IMR-90 (cell line): ENCODE data around the gene APIP. TPM values are rescaled to one million over a fixed set of nuclear protein-coding genes. Genes with fewer than 3 reads are reported as not detected.
A peak's percentile ranks its signal among the peaks of the same experiment; 100 is the strongest.

ENCODE experiments used
- ATAC-seq: fragments of 200-7000 bp; cut with Tn5 transposase; 2 replicates; pipeline ENCODE4 v1.9.1; 2020; ENCODE audit warnings: low read depth, mild to moderate bottlenecking, moderate library complexity
- BruUV-seq: library from RNA; stranded (reverse); fragments of 400-500 nt; replicated peaks from 2 replicates; lab custom pipeline; 2021; lab: Mats Ljungman, UMichigan
- CTCF ChIA-PET: fragments of 300-600 bp; formaldehyde crosslinking; extraction: SDS; loops from one replicate; lab custom pipeline; 2021; ENCODE audit warnings: antibody characterized with exemption; lab: Yijun Ruan, JAX
- POLR2A ChIA-PET: fragments of 300-600 bp; sonication (Branson Sonifier 250); formaldehyde crosslinking; loops from one replicate; lab custom pipeline; 2022; ENCODE audit warnings: antibody characterized with exemption; ENCODE audit not compliant: unreplicated experiment; lab: Charles Lee
- DNase-seq: peaks from one replicate; pipeline ENCODE4 v3.0.0; 2013
- H2AFZ ChIP-seq: replicated peaks from 2 replicates; pipeline ENCODE3; 2013; ENCODE audit warnings: low read length, mild to moderate bottlenecking; ENCODE audit not compliant: poor library complexity
- H2AK5ac ChIP-seq: 2 replicates; pipeline ENCODE4 v1.6.1; 2013; ENCODE audit warnings: low read depth, low read length, inconsistent platforms
- H2AK9ac ChIP-seq: replicated peaks from 2 replicates; pipeline ENCODE3; 2013; ENCODE audit warnings: mild to moderate bottlenecking, low read depth, low read length, moderate library complexity; ENCODE audit not compliant: poor library complexity
- H2BK120ac ChIP-seq: 2 replicates; pipeline ENCODE4 v1.6.1; 2013; ENCODE audit warnings: low read depth, low read length, inconsistent platforms
- H2BK15ac ChIP-seq: 3 replicates; pipeline ENCODE4 v1.6.1; 2013; ENCODE audit warnings: low read depth, low read length, inconsistent platforms
- H2BK20ac ChIP-seq: 2 replicates; pipeline ENCODE4 v1.6.1; 2013; ENCODE audit warnings: low read depth, mild to moderate bottlenecking, inconsistent platforms, low read length, moderate library complexity
- H2BK5ac ChIP-seq: 2 replicates; pipeline ENCODE4 v1.6.1; 2013; ENCODE audit warnings: mild to moderate bottlenecking, low read depth, low read length, inconsistent platforms; ENCODE audit not compliant: poor library complexity, severe bottlenecking
- H3K14ac ChIP-seq: replicated peaks from 2 replicates; pipeline ENCODE4 v1.6.1; 2013; ENCODE audit warnings: low read depth, low read length, inconsistent platforms
- H3K18ac ChIP-seq: 2 replicates; pipeline ENCODE4 v1.6.1; 2013; ENCODE audit warnings: low read depth, low read length, control low read depth
- H3K23ac ChIP-seq: 2 replicates; pipeline ENCODE4 v1.6.1; 2013; ENCODE audit warnings: low read depth, low read length, inconsistent platforms
- H3K27ac ChIP-seq: 2 replicates; pipeline ENCODE4 v1.5.1; 2013; ENCODE audit warnings: mild to moderate bottlenecking, control low read depth, low read length; ENCODE audit not compliant: insufficient read depth
- H3K27me3 ChIP-seq: 2 replicates; pipeline ENCODE4 v1.6.1; 2013; ENCODE audit warnings: low read length; ENCODE audit not compliant: control insufficient read depth, insufficient read depth
- H3K36me3 ChIP-seq: 2 replicates; pipeline ENCODE4 v1.6.1; 2013; ENCODE audit warnings: low read length, mixed read lengths; ENCODE audit not compliant: control insufficient read depth, insufficient read depth
- H3K4ac ChIP-seq: 2 replicates; pipeline ENCODE4 v1.6.1; 2013; ENCODE audit warnings: low read depth, low read length, inconsistent platforms
- H3K4me1 ChIP-seq: 2 replicates; pipeline ENCODE4 v1.6.1; 2013; ENCODE audit warnings: low read length, mixed read lengths; ENCODE audit not compliant: control insufficient read depth, insufficient read depth
- H3K4me2 ChIP-seq: 2 replicates; pipeline ENCODE4 v1.6.1; 2013; ENCODE audit warnings: low read depth, mild to moderate bottlenecking, control low read depth, low read length, moderate library complexity
- H3K4me3 ChIP-seq: 2 replicates; pipeline ENCODE4 v1.5.1; 2013; ENCODE audit warnings: low read depth, mild to moderate bottlenecking, control low read depth, low read length, moderate library complexity; ENCODE audit not compliant: insufficient read depth
- H3K56ac ChIP-seq: 2 replicates; pipeline ENCODE4 v1.6.1; 2013; ENCODE audit warnings: low read length, inconsistent platforms; ENCODE audit not compliant: insufficient read depth; ENCODE audit errors: extremely low read depth
- H3K79me1 ChIP-seq, 2 experiments: 2 replicates each; pipeline ENCODE4 v1.6.1; 2013; ENCODE audit warnings: low read length in 2 of 2, inconsistent platforms in 1 of 2, low read depth in 1 of 2
- H3K9ac ChIP-seq: 2 replicates; pipeline ENCODE4 v1.6.1; 2013; ENCODE audit warnings: low read depth, low read length, control low read depth
- H3K9me1 ChIP-seq: 2 replicates; pipeline ENCODE4 v1.6.1; 2013; ENCODE audit warnings: low read length, inconsistent platforms; ENCODE audit not compliant: insufficient read depth
- H3K9me3 ChIP-seq: 2 replicates; pipeline ENCODE4 v1.6.1; 2013; ENCODE audit warnings: low read length; ENCODE audit not compliant: control insufficient read depth, insufficient read depth
- H4K20me1 ChIP-seq: 2 replicates; pipeline ENCODE4 v1.6.1; 2013; ENCODE audit warnings: low read length, inconsistent platforms; ENCODE audit not compliant: insufficient read depth
- H4K5ac ChIP-seq: 2 replicates; pipeline ENCODE4 v1.6.1; 2013; ENCODE audit warnings: mild to moderate bottlenecking, low read depth, low read length, control low read depth
- H4K8ac ChIP-seq, 2 experiments: 2 replicates each; pipeline ENCODE4 v1.6.1; 2013; ENCODE audit warnings: low read depth in 2 of 2, low read length in 2 of 2, control low read depth in 1 of 2, inconsistent platforms in 1 of 2
- H4K91ac ChIP-seq: 2 replicates; pipeline ENCODE4 v1.6.1; 2013; ENCODE audit warnings: low read depth, low read length, inconsistent platforms; ENCODE audit not compliant: insufficient read depth
- BHLHE40 ChIP-seq: fragments of 150-350 bp; IDR thresholded peaks from 2 replicates; pipeline ENCODE4 v1.6.1; 2016; ENCODE audit warnings: mild to moderate bottlenecking, low read depth, low read length
- CEBPB ChIP-seq: IDR thresholded peaks from 2 replicates; pipeline ENCODE4 v1.6.1; 2012; ENCODE audit warnings: low read depth, low read length, improper control_type of control experiment
- CHD1 ChIP-seq: IDR thresholded peaks from 2 replicates; pipeline ENCODE4 v1.6.1; 2012; ENCODE audit warnings: low read depth, low read length, improper control_type of control experiment
- CTCF ChIP-seq: conservative IDR thresholded peaks from 2 replicates; pipeline ENCODE4 v1.5.1; 2012; ENCODE audit warnings: mild to moderate bottlenecking, low read depth, low read length, improper control_type of control experiment
- ELK1 ChIP-seq: fragments of 150-350 bp; IDR thresholded peaks from 2 replicates; pipeline ENCODE4 v1.6.1; 2016; ENCODE audit warnings: low read depth, mild to moderate bottlenecking, low read length, moderate library complexity, borderline replicate concordance
- FOS ChIP-seq: fragments of 150-350 bp; IDR thresholded peaks from 2 replicates; pipeline ENCODE4 v1.6.1; 2016; ENCODE audit warnings: low read depth, low read length
- MAFK ChIP-seq: IDR thresholded peaks from 2 replicates; pipeline ENCODE4 v1.6.1; 2012; ENCODE audit warnings: low read depth, low read length, improper control_type of control experiment
- MAZ ChIP-seq: IDR thresholded peaks from 2 replicates; pipeline ENCODE4 v1.6.1; 2012; ENCODE audit warnings: low read depth, mild to moderate bottlenecking, low read length, improper control_type of control experiment, moderate library complexity, borderline replicate concordance
- MXI1 ChIP-seq: IDR thresholded peaks from 2 replicates; pipeline ENCODE4 v1.6.1; 2012; ENCODE audit warnings: low read depth, mild to moderate bottlenecking, low read length, moderate library complexity, borderline replicate concordance
- POLR2A ChIP-seq: IDR thresholded peaks from 2 replicates; pipeline ENCODE4 v1.6.1; 2012; ENCODE audit warnings: mild to moderate bottlenecking, low read depth, low read length
- RCOR1 ChIP-seq: IDR thresholded peaks from 2 replicates; pipeline ENCODE4 v1.6.1; 2012; ENCODE audit warnings: mild to moderate bottlenecking, low read length, improper control_type of control experiment; ENCODE audit not compliant: insufficient replicate concordance
- RFX5 ChIP-seq: IDR thresholded peaks from 2 replicates; pipeline ENCODE4 v1.8.0; 2012; ENCODE audit warnings: low read depth, mild to moderate bottlenecking, low read length, moderate library complexity
- SMC3 ChIP-seq: fragments of 150-350 bp; IDR thresholded peaks from 2 replicates; pipeline ENCODE4 v1.6.1; 2016; ENCODE audit warnings: low read depth, mild to moderate bottlenecking, antibody characterized with exemption, low read length, moderate library complexity
- USF2 ChIP-seq: fragments of 150-350 bp; IDR thresholded peaks from 2 replicates; pipeline ENCODE4 v1.6.1; 2017; ENCODE audit warnings: mild to moderate bottlenecking, antibody characterized with exemption, low read length, low read depth
- dilution Hi-C: fragments of 300-500 bp; cut with HindIII; formaldehyde crosslinking; loops from one replicate; pipeline ENCODE4 v1.14.3; 2018; ENCODE audit warnings: low sequenced_read_pairs; ENCODE audit not compliant: unreplicated experiment
- in situ Hi-C: fragments of 300-500 bp; cut with MboI; formaldehyde crosslinking; loops from 3 replicates; pipeline ENCODE4 v1.14.3; 2019; ENCODE audit warnings: low sequenced_read_pairs, inconsistent platforms, mixed read lengths
- intact Hi-C: fragments of 100-400 bp; cut with micrococcal nuclease; formaldehyde crosslinking; loops from 2 replicates; pipeline ENCODE4 v1.10.0; 2022
- polyA plus RNA-seq, 3 experiments: library from polyadenylated mRNA; depleted of rRNA; stranded (reverse); fragments of >200 nt; gene quantifications; 2 replicates each; pipeline ENCODE4 v1.2.3, GENCODE V29; 2012; ENCODE audit warnings: low replicate concordance in 1 of 3
- total RNA-seq: library from RNA; depleted of rRNA; stranded (reverse); fragments of >200 nt; gene quantifications from 2 replicates; pipeline ENCODE4 v1.2.3, GENCODE V29; 2012

APIP gene
- total and polyA plus RNA-seq, 2 of the 4 experiments (the other 2 are of a cell fraction): 9.9 to 16.6 TPM

DNA sequence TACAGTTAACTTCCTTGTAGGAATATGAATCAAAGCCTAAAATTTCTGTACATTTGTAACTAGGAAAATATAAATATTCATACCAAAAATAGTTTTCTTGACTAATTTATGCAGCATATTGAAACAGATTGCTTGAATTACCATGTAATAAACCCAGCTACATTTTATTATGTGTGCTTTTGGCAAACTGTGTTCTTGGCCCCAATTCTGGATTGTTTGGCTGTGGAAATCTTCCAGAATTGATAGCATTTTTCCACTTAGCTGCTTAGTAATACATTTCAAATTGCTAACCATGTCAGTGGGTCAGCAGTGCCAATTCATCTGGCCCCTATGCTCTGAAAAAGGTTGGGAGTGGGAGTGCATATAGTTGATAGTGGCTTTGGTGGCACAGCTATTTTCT lies 32.5 kb upstream of the APIP start:
- Histone ChIP-seq H3K4me3 (no peak overlapping the region), H3K14ac (no peak overlapping the region), H2AK9ac (no peak overlapping the region), H2BK20ac (no peak overlapping the region), H2AK5ac (no peak overlapping the region), H3K27ac (no peak overlapping the region), H4K91ac (no peak overlapping the region), H3K4me1 (no peaks in the 10 kb centered on the region), H3K9me3 (no peaks in the 10 kb centered on the region), H3K4ac (no peak overlapping the region), H2AFZ (no peak overlapping the region), H3K9ac (no peak overlapping the region), H3K18ac (no peak overlapping the region), H4K20me1 (no peaks in the 10 kb centered on the region; the same call in 1 of the 2 replicates), H3K9me1 (0 out of 2 replicates have a peak, but pooled peaks cover 3% of the 10 kb centered on the region), H3K36me3 (peaks cover 4% of the 10 kb centered on the region), H3K56ac (no peak overlapping the region), H3K79me1 (peaks cover 16 to 31% of the 10 kb centered on the region in 2 experiments), H3K4me2 (no peak overlapping the region), H2BK15ac (no peak overlapping the region), H4K5ac (no peak overlapping the region), H3K27me3 (no peaks in the 10 kb centered on the region), H2BK120ac (no peak overlapping the region), H3K23ac (no peak overlapping the region), H4K8ac (no peak overlapping the region), H2BK5ac (no peak overlapping the region)
- no peak for TF ChIP-seq BHLHE40
- TF ChIP-seq SMC3: no peak
- no peak for TF ChIP-seq CHD1
- no peak for TF ChIP-seq USF2
- no peak for TF ChIP-seq CTCF
- no peak for TF ChIP-seq MXI1
- TF ChIP-seq CEBPB: no peak
- no peak for TF ChIP-seq MAFK
- no peak for TF ChIP-seq RFX5
- TF ChIP-seq MAZ: no peak
- no peak for TF ChIP-seq FOS
- TF ChIP-seq POLR2A: no peak
- no peak for TF ChIP-seq RCOR1
- TF ChIP-seq ELK1: no peak
- DNase-seq (peak; percentile 17), ATAC-seq (no peak; the same call in 1 of the 2 replicates)
- BruUV-seq: no TSS peak
- ChIA-PET POLR2A (no interaction called here), CTCF (interaction anchor here (0.7 kb wide), 1 partner anchor 27 kb away, joined by 3 read pairs; no protein-coding TSS in a partner anchor)
- intact Hi-C loops (no loop called here), dilution Hi-C loops (no loop called here), in situ Hi-C loops (no loop called here)
